K562 treated with DMSO at 1 percent for 48 hours (cell line): ENCODE data around the gene TRPM3. TPM values are rescaled to one million over a fixed set of nuclear protein-coding genes. Genes with fewer than 3 reads are reported as not detected.

ENCODE experiments used
- total RNA-seq: library from RNA; unstranded; fragments of 300-600 nt; gene quantifications from 2 replicates; pipeline ENCODE4 v1.2.3, GENCODE V29; 2022; ENCODE audit warnings: low replicate concordance; ENCODE audit errors: extremely low read depth

Gene TRPM3
- total RNA-seq = not detected in 2 replicates

DNA sequence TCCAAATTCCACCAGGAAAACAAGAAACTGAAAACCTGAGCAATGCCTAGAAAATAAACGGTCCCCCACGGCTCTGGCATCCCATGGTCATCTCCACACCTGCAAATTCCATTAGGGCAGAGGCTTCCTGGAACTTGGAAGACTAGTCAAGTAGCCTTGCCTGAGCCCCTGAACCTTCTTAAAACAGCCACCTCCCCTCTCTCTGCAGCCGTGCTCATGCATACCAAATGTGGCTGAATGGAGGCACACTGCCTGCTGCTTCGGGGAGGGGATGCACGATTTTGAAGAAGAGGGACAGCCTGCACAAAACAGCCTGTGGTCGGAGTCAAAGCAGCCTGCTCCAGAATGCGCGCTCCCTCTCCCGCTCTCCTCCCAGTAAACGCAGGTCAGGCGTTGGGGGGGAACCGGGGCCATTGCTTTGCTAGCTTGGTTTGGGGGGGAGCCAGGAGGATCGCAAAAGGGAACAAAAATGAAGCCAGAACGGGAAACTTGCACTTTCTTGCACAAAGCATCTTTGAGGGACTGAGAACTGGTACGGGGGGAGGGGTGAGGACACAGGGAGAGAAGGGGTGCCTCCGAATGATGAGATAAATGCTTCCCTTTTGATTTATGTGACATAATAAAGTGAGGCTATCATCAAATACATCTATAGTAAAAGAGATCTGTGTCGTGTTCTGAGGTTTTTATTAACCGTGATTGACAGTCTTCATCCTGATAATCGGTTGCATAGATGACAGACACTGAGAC is at the start of gene TRPM3:
Gene TRPM3, minus strand, starts transcription at position 347 of the 747 bp plus-strand sequence. Its CDS starts 267 bp downstream, at position 80.

